ENCODE measurements around the gene MEIS1.

The MEIS1 gene

DNA sequence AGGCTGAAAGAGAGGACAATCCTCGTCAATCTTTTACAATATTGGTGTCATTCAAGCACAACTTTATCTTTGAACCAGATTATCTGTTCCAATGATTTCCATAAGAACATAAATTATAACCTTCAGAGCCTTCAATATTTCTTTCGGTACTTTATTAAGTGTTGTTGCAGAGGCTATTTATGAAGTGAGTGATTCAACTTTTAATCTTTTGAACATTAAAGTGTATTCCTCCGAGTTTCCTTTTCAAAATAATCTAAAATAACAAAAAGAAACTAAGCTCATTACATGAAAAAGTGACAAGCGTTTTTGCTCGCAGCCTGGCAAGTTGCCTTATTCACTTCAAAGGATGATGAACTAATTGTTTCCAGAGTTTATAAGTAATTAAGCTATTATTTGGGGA lies 149.0 kb downstream of the MEIS1 start:
- no peak overlapping the region for H3K4me3 ChIP-seq

DNA sequence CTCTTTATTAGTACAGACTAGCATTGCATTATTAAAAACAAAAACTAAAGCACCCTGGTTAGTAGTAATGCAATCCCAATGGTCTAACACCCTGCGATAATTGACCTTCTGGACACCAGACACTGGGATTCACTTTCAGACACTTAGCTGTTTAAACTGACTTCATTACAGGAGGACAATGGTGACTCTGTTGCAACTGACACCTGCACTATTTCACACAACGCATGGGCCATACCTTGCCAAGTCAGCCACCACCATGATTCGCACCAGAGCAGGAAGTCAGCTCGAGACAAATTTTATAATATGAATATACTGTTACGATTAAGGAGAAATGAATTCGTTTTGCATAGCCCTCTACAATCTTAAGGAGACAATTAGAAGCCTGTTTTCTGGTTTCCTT lies 150.7 kb downstream of the MEIS1 start:
- Histone ChIP-seq H3K27ac (no peak overlapping the region), H3K4me3 (no peak overlapping the region)

More for the DNA sequence above, 149.0 kb downstream of the MEIS1 start:
- H3K27ac ChIP-seq, result peak overlapping the region in 1 of 21 experiments; percentile 20

DNA sequence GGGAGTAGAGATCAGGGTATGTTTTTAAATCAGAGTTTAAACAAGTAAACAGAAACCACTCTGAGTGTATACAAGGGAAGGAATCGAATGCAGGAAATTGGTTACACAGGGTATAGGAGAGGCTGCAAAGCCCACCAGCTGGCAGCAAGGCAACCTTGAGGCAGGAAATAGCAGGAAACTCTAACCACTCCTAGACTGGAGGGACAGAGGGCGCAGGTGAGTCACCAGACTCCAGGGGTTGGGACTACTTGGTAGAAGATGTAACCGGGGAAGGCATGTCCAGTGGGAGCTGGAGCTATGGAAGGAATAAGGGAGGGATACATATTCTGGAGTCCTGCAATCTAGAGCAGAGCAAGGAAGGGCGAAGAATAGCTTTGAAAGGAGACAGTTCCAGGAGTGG lies 152.3 kb downstream of the MEIS1 start:
- Histone ChIP-seq H3K4me3 (no peak overlapping the region), H3K27ac (no peak overlapping the region)

DNA sequence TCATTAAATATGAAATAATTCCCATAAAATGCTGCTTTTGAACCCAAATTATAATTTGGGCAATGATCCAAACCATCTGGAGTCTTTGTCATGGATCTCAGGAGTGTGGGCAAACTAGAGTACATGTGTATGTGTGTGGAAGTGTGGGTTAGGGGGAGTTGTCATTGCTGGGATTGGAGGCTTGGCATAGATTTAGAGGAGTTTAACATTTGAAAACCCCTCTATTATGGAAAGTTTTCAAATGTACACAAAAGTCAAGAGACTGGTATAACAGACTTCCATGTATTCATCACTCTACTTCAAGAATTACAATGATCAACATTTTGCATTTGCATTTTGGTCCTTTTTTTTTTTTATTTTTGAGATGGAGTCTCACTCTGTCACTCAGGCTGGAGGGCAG lies 159.1 kb downstream of the MEIS1 start:
- no peak overlapping the region for H3K27ac ChIP-seq

DNA sequence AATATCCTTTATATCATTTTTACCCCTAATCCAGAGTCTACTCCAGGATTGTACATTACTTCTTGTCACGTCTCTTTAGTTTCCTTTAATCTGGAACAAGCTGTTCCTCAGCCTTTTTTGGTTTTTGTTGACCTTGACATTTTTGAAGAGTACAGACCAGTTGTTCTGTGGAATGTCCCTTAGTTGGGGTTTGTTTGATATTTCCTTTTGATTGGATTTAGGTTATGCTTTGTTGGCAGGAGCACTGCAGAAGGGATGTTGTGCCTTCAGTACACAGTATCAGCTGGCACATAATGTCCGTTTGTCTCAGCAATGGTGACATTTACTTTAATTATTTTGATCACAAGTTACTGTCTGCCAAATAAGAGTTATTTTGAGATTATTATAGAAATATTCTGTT lies 160.6 kb downstream of the MEIS1 start:
- Histone ChIP-seq H3K27ac (no peak overlapping the region), H3K4me3 (no peak overlapping the region)

More for the DNA sequence above, 159.1 kb downstream of the MEIS1 start:
- H3K4me3 ChIP-seq, result no peak overlapping the region

DNA sequence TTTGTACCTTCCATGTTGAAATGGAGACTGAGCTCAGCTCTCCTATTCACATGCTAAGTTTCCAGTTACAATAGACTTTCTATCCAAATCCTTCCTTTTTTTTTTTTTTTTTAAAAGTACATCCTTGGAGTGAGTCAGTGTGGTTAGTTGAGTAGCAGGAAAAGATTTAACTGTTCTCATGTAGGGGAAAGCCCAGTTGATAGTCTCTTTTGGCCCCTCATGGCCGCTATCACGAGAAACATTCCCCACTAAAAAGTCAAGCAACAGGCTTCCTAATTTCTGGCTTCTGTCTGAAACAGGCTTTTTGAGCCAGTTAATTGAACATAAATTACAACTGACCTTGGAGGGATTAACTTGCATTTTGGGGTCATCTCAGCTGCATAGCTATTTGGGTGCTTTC lies 161.3 kb downstream of the MEIS1 start:
- no peak overlapping the region for H3K27ac ChIP-seq

DNA sequence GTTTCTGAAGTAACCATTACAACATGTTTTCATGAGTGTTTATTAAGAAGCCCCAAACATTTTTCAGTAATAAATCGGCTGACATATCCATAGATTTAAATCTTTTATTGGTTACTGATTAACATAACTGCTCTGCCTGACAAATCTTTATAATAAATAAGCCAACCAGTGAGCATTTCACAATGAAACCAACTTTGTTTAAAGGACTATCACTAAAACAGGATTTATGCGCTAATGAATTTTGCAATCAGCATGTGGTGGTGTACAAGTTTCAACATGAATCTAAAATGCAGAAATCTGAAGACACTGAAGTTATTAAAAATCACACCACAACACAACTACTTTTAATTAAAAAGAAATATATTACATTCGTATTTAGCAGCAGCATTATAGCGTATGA lies 166.7 kb downstream of the MEIS1 start:
- H3K4me3 ChIP-seq, result no peak overlapping the region
- no peak overlapping the region for H3K27ac ChIP-seq

More for the DNA sequence above, 161.3 kb downstream of the MEIS1 start:
- H3K4me3 ChIP-seq, result no peak overlapping the region

DNA sequence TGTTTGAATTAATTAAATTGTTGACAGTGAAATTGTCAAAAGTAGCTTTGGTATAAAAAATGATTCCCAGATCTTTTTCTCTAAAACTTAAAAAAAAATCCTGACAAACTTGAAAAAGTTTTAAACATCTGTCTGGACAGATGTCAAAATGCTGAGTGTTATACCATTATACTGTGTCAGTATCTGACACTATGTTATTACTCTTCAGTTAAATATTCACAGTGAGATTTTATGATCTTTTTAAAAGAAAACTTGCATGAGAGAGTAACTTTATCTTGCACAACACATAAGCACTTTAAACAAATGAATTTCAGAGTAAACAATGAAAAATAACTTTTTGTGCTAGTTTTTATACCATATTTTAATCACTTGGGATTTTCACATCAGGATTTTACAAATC lies 167.4 kb downstream of the MEIS1 start:
- Histone ChIP-seq H3K27ac (no peak overlapping the region), H3K4me3 (no peak overlapping the region)

DNA sequence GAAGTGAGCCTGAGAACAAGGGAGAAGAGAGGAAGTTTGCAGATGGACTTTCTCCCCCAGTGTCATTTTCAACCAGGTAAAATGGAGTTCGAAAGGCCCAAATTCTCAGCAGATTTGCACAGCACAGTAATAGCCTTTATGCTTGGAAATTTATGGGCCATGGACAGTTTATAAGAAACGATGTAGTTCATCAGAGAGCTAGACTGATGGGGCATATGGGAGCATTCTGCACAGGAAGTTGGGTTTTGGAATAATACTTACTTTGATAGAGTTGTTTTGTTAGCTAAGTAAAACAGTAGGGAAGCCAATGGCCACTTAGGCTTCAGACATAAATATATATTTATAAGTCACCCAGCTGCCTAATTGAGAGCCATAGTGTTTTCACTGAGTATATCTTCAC lies 169.4 kb downstream of the MEIS1 start:
- no peak overlapping the region for H3K4me3 ChIP-seq
- H3K27ac ChIP-seq, result no peak overlapping the region

DNA sequence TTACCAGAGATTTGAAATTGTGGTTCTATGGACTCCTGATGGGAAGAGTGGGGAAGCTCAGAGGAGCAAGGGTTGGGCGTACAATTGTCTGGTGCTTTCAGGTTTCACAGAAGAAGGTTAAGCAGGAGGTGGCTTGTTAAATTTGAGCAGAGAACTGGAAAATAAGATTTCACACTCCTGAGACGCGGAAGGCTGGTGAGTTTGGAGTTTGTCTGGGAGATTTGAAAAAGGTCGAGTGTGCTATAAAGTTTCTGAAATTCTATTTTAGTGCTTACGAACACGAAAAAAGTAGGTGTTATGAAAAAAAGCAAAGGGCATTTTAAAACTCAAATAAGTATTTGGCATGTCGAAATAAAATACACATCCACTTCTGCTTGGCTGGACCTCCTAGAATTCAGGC lies 170.1 kb downstream of the MEIS1 start:
- Histone ChIP-seq H3K4me3 (no peak overlapping the region), H3K27ac (no peak overlapping the region)

DNA sequence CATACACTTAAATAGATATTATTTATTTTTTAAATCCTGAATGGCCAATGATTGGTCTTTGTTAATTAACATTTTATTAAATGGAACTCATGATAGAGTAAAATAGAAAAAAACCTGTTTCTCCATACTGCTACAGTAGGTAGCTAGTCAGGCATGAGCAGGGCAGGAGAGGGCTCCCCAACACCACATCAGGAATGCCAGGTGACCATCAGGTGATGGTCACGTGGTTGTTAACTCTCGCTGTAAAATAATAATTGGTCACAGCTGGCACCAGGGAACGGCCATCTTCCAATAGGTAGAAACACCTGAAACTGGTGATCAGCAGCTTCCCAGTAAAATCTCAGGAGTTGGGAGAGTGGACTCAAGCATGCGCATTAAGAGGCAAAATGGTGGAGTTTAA lies 172.2 kb downstream of the MEIS1 start:
- H3K27ac ChIP-seq, result no peak overlapping the region
- H3K4me3 ChIP-seq, result no peak overlapping the region
